HL-60 (cell line): ENCODE data around the gene BTBD9.

Source experiments
- DNase-seq, 2 experiments: peaks; one replicate each; pipeline ENCODE4 v3.0.0-alpha.2; 2010 to 2020; ENCODE audit warnings: low read depth in 1 of 2, low spot score in 1 of 2
- H3K27ac ChIP-seq: fragments of 250-450 bp; sonication (Bioruptor Pico); replicated peaks from 2 replicates; pipeline ENCODE4 v1.5.1; 2020; ENCODE audit warnings: mild to moderate bottlenecking, moderate library complexity
- H3K27me3 ChIP-seq: fragments of 250-450 bp; sonication (Bioruptor Pico); 2 replicates; pipeline ENCODE4 v1.5.1; 2021; ENCODE audit warnings: mild to moderate bottlenecking, moderate library complexity; ENCODE audit not compliant: insufficient read depth, poor library complexity, severe bottlenecking
- H3K4me3 ChIP-seq: replicated peaks from 2 replicates; pipeline ENCODE4 v1.5.1; 2011; ENCODE audit warnings: mild to moderate bottlenecking, control low read depth, low read length; ENCODE audit not compliant: insufficient read depth
- CTCF ChIP-seq: IDR thresholded peaks from one replicate; pipeline ENCODE4 v1.5.1; 2011; ENCODE audit warnings: low read length, control low read depth, inconsistent platforms; ENCODE audit not compliant: insufficient read depth
- GABPA ChIP-seq: IDR thresholded peaks from 2 replicates; pipeline ENCODE4 v1.6.1; 2012; ENCODE audit warnings: low read depth
- POLR2AphosphoS5 ChIP-seq: IDR thresholded peaks from 2 replicates; pipeline ENCODE4 v1.6.1; 2012; ENCODE audit warnings: low read depth
- REST ChIP-seq: IDR thresholded peaks from 2 replicates; pipeline ENCODE4 v1.6.1; 2012; ENCODE audit warnings: low read depth; ENCODE audit not compliant: insufficient replicate concordance
- SPI1 ChIP-seq: IDR thresholded peaks from 2 replicates; pipeline ENCODE4 v1.6.1; 2012; ENCODE audit warnings: low read depth, mild to moderate bottlenecking, borderline replicate concordance

The BTBD9 gene

GRCh38 chr6:38470548-38470947 is 169.2 kb downstream of the BTBD9 start:
- Histone ChIP-seq H3K27me3 (no peaks in the 10 kb centered on the region), H3K27ac (no peak overlapping the region), H3K4me3 (no peak overlapping the region)
- DNase-seq = no peak
- TF ChIP-seq REST (no peak), CTCF (no peak), GABPA (no peak), POLR2AphosphoS5 (no peak), SPI1 (no peak)

GRCh38 chr6:38467566-38467965 is 172.2 kb downstream of the BTBD9 start:
- H3K27me3 ChIP-seq = no peaks in the 10 kb centered on the region
- no peak for DNase-seq
- H3K27ac ChIP-seq = no peak overlapping the region
- TF ChIP-seq CTCF (no peak), SPI1 (no peak), POLR2AphosphoS5 (no peak), REST (no peak), GABPA (no peak)
- H3K4me3 ChIP-seq = no peak overlapping the region

- Histone ChIP-seq H3K4me3 (no peak overlapping the region), H3K27me3 (no peaks in the 10 kb centered on the region), H3K27ac (no peak overlapping the region)
- no peak for TF ChIP-seq GABPA
- TF ChIP-seq SPI1 = no peak
- TF ChIP-seq CTCF = no peak
- TF ChIP-seq POLR2AphosphoS5 = no peak
- no peak for TF ChIP-seq REST
- no peak for DNase-seq
Observed at GRCh38 chr6:38460186-38460585, 179.5 kb downstream of the BTBD9 start.
